Testis (tissue), 3 donors: ENCODE results near the gene ZFPM1. TPM values are rescaled to one million over a fixed set of nuclear protein-coding genes. Genes with fewer than 3 reads are reported as not detected.

Source experiments
- DNase-seq: peaks from one replicate; pipeline ENCODE4 v3.0.0-alpha.2; 2019
- H3K27ac ChIP-seq, 2 donors: fragments of 200-600 bp; sonication (generic); one replicate each; pipeline ENCODE4 v1.5.1; 2019
- H3K27me3 ChIP-seq: fragments of 200-600 bp; sonication (generic); one replicate; pipeline ENCODE4 v1.5.1; 2019
- H3K36me3 ChIP-seq: fragments of 200-600 bp; sonication (generic); one replicate; pipeline ENCODE4 v1.5.1; 2017; ENCODE audit warnings: low read depth; ENCODE audit errors: missing control alignments
- H3K4me1 ChIP-seq: fragments of 200-600 bp; sonication (generic); one replicate; pipeline ENCODE4 v1.5.1; 2019
- H3K4me3 ChIP-seq, 2 donors: fragments of 200-600 bp; sonication (generic); one replicate each; pipeline ENCODE4 v1.5.1; 2017 to 2019
- H3K9me3 ChIP-seq: fragments of 200-600 bp; sonication (generic); one replicate; pipeline ENCODE4 v1.5.1; 2017
- POLR2A ChIP-seq: fragments of 450-650 bp; IDR thresholded peaks from one replicate; pipeline ENCODE4 v1.6.1; 2017; ENCODE audit warnings: antibody characterized with exemption, mild to moderate bottlenecking, moderate library complexity
- WGBS, 2 donors: methylation state at CpG; one replicate each; pipeline ENCODE4 v1.1.5; 2018; 5-methylcytosine and 5-hydroxymethylcytosine counted together
- intact Hi-C: fragments of 100-400 bp; cut with DNase I; formaldehyde crosslinking; loops from one replicate; pipeline ENCODE4 v1.15.1; 2023; ENCODE audit warnings: low total_unique reads
- polyA plus RNA-seq: library from polyadenylated mRNA; stranded (reverse); fragments of 350-450 nt; fragmentation: Illumina TruSeq; extraction: RNeasy Lipid Tissue Mini Kit (QIAGEN cat#74804); gene quantifications from one replicate; pipeline ENCODE4 v1.2.3, GENCODE V29; 2014; ENCODE audit warnings: low read depth, low replicate concordance; ENCODE audit not compliant: insufficient read depth
- total RNA-seq, 2 donors: library from RNA; depleted of rRNA; stranded (reverse); fragments of >200 nt; gene quantifications; one replicate each; pipeline ENCODE4 v1.2.3, GENCODE V29; 2016
- TF ChIP-seq, protein P1 (sequence below), 3 experiments: fragments of 450-650 bp in 2 of 3; fragments of 200-600 bp in 1 of 3; sonication (generic) in 1 of 3; IDR thresholded peaks; one replicate each; pipeline ENCODE4 v1.5.1; 2016 to 2019; ENCODE audit warnings: antibody characterized with exemption in 3 of 3, mild to moderate bottlenecking in 2 of 3, moderate library complexity in 1 of 3

Gene ZFPM1
- total and polyA plus RNA-seq, 3 donors from 2014 or later: 12.8 to 25.1 (median 23.9) TPM

DNA sequence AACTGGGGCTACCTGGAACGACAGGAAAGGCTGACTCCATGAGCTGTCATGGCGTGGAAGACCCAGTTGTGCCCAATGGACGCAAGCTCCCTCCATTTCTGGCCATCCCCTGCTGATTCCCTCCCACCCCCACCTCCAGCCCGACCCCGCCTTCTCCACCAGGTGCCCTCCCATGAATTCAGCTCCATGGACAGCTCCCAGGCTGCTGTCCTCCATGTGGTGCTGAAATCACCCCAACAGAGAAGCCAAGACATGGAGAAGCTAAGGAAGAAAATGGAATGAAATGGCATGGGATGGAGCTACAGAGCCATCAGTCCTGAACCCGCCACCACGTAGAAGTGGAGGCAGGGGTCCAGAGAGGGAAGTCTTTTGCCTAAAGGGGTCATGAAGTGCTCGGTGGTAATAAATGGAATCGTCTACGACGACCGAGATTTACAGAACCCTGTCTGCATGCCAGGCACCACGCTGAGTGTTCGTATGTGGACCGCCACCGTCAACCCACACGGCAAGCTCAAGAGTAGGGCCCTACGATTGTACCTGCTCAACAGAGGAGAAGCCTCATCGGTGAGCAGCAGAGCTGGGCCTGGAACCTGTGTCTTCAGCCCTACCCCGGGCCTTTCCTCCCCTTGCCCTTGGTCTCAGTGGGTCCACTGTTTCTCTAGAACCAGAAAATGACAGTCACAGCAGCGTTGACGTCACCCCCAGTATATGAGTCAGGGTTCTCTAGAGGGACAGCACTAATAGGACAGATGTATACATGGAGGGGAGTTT, 107.8 kb downstream of the ZFPM1 start:
- Histone ChIP-seq H3K36me3 (no peaks in the 10 kb centered on the region), H3K9me3 (no peaks in the 10 kb centered on the region), H3K27me3 (no peaks in the 10 kb centered on the region), H3K27ac (no peak overlapping the region), H3K4me1 (no peaks in the 10 kb centered on the region), H3K4me3 (no peak overlapping the region)
- TF ChIP-seq POLR2A: no peak
- TF ChIP-seq, protein P1, sequence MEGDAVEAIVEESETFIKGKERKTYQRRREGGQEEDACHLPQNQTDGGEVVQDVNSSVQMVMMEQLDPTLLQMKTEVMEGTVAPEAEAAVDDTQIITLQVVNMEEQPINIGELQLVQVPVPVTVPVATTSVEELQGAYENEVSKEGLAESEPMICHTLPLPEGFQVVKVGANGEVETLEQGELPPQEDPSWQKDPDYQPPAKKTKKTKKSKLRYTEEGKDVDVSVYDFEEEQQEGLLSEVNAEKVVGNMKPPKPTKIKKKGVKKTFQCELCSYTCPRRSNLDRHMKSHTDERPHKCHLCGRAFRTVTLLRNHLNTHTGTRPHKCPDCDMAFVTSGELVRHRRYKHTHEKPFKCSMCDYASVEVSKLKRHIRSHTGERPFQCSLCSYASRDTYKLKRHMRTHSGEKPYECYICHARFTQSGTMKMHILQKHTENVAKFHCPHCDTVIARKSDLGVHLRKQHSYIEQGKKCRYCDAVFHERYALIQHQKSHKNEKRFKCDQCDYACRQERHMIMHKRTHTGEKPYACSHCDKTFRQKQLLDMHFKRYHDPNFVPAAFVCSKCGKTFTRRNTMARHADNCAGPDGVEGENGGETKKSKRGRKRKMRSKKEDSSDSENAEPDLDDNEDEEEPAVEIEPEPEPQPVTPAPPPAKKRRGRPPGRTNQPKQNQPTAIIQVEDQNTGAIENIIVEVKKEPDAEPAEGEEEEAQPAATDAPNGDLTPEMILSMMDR (IDR thresholded peaks at IDR 0.05): no peak
- no peak for DNase-seq
- intact Hi-C loops: loop anchor here (10.0 kb wide), 1 partner anchor 116 kb away; no protein-coding TSS in a partner anchor
- 67 to 79% methylated on average over 22 of the region's 22 CpGs for WGBS, 2 donors

DNA sequence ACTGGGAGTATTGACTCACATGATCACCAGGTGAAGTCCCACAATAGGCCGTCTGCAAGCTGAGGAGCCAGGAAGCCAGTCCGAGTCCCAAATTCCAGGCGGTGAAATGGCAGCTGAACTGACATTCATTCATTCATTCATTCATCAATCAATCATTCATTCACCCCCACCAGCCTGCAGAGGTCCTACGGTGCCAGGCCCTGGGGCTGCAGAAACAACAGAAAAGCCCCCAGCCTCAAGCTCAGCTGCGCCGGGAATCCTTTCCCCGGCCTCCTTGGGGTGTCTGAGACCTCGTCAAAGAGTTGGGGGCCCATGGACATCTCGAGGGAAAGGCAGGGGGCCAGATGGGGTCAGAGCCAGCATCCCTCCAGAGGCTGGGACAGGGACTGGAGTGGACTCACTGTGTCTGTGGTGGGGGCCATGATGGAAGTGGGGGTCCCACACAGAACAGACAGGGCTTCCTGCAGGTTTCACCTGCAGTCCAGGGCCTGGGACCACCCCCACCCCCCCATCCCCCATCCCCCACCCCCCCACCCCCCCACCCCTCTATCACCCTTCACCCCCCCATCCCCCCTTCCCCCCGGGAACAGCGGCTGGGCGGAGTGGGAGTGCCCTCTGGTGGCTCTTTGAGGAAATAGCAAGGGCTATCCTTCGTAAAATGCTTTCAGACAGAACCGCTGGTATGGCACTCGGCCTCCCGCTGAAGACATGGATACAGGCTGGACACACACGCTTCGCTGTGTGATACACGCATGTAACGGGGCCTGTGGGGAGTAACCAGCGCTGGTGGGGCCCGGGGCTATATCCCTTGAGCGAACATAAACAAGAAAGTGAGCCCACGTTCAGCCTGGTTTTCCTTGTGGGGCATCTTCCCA, 108.6 kb downstream of the ZFPM1 start:
- 45 to 47% methylated on average over 17 to 22 of the region's 24 CpGs for WGBS, 2 donors
- TF ChIP-seq POLR2A: no peak
- TF ChIP-seq, protein P1 (IDR thresholded peaks at IDR 0.05): peak; percentile 31 to 59 (median 58)
- Histone ChIP-seq H3K4me1 (no peaks in the 10 kb centered on the region), H3K27ac (no peak overlapping the region), H3K4me3 (no peak overlapping the region), H3K27me3 (no peaks in the 10 kb centered on the region), H3K36me3 (no peaks in the 10 kb centered on the region), H3K9me3 (no peaks in the 10 kb centered on the region)
- intact Hi-C loops: loop anchor here (10.0 kb wide), 1 partner anchor 117 kb away; no protein-coding TSS in a partner anchor
- peak; percentile 57 for DNase-seq

DNA sequence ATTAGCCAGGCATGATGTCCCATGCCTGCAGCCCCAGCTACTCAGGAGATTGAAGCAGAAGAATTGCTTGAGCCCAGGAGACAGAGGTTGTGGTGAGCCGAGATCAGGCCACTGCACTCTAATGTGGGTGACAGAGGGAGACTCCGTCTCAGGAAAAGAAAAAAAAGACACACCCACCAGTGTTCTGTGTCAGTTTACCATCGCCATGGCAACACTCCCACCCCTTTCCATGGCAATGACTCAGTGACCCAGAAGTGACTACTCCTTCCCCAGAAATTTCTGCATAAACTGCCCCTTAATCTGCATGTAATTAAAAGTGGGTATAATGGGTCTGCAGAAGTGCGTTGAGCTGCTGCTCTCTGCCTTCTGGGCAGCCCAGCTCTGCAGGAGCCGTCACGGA, 113.1 kb downstream of the ZFPM1 start:
- Histone ChIP-seq H3K9me3 (no peaks in the 10 kb centered on the region), H3K27ac (no peak overlapping the region), H3K36me3 (no peaks in the 10 kb centered on the region), H3K4me1 (peaks cover 5% of the 10 kb centered on the region), H3K27me3 (no peaks in the 10 kb centered on the region), H3K4me3 (no peak overlapping the region)
- 76 to 78% methylated on average over 6 of the region's 6 CpGs for WGBS, 2 donors
- no peak for TF ChIP-seq POLR2A
- intact Hi-C loops: loop anchor here (10.0 kb wide), 1 partner anchor 121 kb away; no protein-coding TSS in a partner anchor
- no peak for DNase-seq

DNA sequence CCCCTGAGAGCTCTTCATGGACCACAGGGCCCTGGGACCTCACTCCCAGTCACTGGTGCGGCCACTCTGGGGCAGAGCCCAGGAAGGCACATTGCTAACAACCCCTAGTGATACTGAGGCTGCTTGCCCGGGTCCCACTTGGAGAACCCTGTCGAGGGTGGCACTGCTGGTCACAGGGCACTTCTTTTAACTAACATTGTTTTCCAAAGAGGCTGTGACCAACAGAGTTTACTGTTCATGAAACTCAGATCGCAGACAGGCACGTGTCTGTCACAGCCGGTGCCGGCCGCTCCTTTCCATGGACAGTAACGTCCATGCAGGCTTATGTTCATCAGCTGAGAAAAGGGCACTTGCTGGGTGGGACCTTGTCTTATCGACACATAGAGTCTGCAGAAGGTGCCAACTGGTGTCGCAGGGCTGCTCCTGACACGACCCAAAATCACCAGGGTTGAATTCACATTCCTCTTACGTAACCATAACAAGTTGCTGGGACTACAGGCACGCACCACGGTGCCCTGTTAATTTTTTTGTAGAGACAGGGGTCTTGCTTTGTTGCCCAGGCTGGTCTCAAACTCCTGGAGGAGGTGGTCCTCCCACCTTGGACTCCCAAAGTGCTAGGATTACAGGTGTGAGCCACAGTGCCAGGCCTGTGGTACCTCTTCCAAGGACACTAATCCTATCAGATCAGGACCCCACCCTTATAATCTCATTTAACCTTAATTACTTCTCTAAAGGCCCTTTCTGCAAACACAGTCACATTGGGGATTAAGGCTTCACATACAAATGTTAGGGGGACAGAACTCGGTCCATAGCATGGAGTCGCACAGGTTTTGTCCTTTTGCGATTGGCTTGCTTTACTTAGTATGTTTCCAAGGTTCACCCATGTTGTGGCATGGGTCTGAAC, 115.9 kb downstream of the ZFPM1 start:
- 72 to 86% methylated on average over 18 of the region's 18 CpGs for WGBS, 2 donors
- no peaks in the 10 kb centered on the region for H3K9me3 ChIP-seq
- no peak for TF ChIP-seq POLR2A
- TF ChIP-seq, protein P1 (IDR thresholded peaks at IDR 0.05): no peak
- H3K4me1 ChIP-seq: peaks cover 5% of the 10 kb centered on the region
- no peaks in the 10 kb centered on the region for H3K36me3 ChIP-seq
- H3K4me3 ChIP-seq: peak overlapping the region; percentile 65 to 87
- no peaks in the 10 kb centered on the region for H3K27me3 ChIP-seq
- intact Hi-C loops: loop anchor here (10.0 kb wide), 1 partner anchor 124 kb away; no protein-coding TSS in a partner anchor
- DNase-seq: no peak
- peak overlapping the region; percentile 2 to 16 for H3K27ac ChIP-seq
